H1 (cell line): Measurements from ENCODE around the gene ETS1. TPM values are rescaled to one million over a fixed set of nuclear protein-coding genes. Genes with fewer than 3 reads are reported as not detected.

Experiments used
- CTCF ChIA-PET: fragments of 300-600 bp; sonication (Branson Sonifier 250); formaldehyde crosslinking; loops from one replicate; lab custom pipeline; 2021; ENCODE audit not compliant: partially characterized antibody; lab: Charles Lee
- POLR2A ChIA-PET: fragments of 300-600 bp; sonication (Branson Sonifier 250); formaldehyde crosslinking; loops from one replicate; lab custom pipeline; 2021; ENCODE audit warnings: inconsistent platforms; ENCODE audit not compliant: partially characterized antibody; lab: Charles Lee
- DNase-seq, 2 experiments: peaks; one replicate each; pipeline versions ENCODE4 v3.0.0 to v3.0.0-alpha.2; 2010 to 2022; ENCODE audit warnings: low spot score in 2 of 2, low read depth in 1 of 2, mixed read lengths in 1 of 2
- FAIRE-seq: peaks from 2 replicates; lab custom pipeline; 2011; peaks lifted over from hg19 to GRCh38; lab: Jason Lieb, UNC
- H2AFZ ChIP-seq: 2 replicates; pipeline ENCODE4 v1.8.1; 2012; ENCODE audit warnings: low read length, inconsistent platforms
- H2AK5ac ChIP-seq: 2 replicates; pipeline ENCODE4 v1.6.1; 2013; ENCODE audit warnings: low read depth, low read length
- H2BK120ac ChIP-seq: replicated peaks from 2 replicates; pipeline ENCODE3; 2013; ENCODE audit warnings: low read depth, low read length, inconsistent platforms
- H2BK12ac ChIP-seq: 2 replicates; pipeline ENCODE4 v1.6.1; 2013; ENCODE audit warnings: low read depth, low read length
- H2BK15ac ChIP-seq: 2 replicates; pipeline ENCODE4 v1.6.1; 2013; ENCODE audit warnings: low read length
- H2BK20ac ChIP-seq: 2 replicates; pipeline ENCODE4 v1.6.1; 2013; ENCODE audit warnings: low read length
- H2BK5ac ChIP-seq: 2 replicates; pipeline ENCODE4 v1.6.1; 2013; ENCODE audit warnings: low read depth, low read length
- H3K14ac ChIP-seq: 2 replicates; pipeline ENCODE4 v1.6.1; 2013; ENCODE audit warnings: inconsistent platforms; ENCODE audit not compliant: insufficient read length
- H3K18ac ChIP-seq: 2 replicates; pipeline ENCODE4 v1.6.1; 2013; ENCODE audit warnings: low read length; ENCODE audit errors: extremely low read depth
- H3K23ac ChIP-seq: 2 replicates; pipeline ENCODE4 v1.6.1; 2013; ENCODE audit warnings: inconsistent platforms; ENCODE audit not compliant: insufficient read length
- H3K23me2 ChIP-seq: 2 replicates; pipeline ENCODE4 v1.6.1; 2013; ENCODE audit warnings: low read depth, low read length
- H3K27ac ChIP-seq: 2 replicates; pipeline ENCODE4 v1.6.1; 2011; ENCODE audit warnings: low read depth, low read length, inconsistent platforms
- H3K27me3 ChIP-seq, 4 experiments: replicated peaks in 1 of 4; 1 replicate in 1 of 4; 2 replicates in 3 of 4; pipeline versions ENCODE4 v1.6.1 to v1.8.1; 2011 to 2013; ENCODE audit warnings: low read length in 3 of 4, mild to moderate bottlenecking in 3 of 4, inconsistent platforms in 2 of 4, mixed read lengths in 2 of 4, moderate library complexity in 1 of 4; ENCODE audit not compliant: control insufficient read depth in 3 of 4, insufficient read depth in 3 of 4; ENCODE audit errors: extremely low read depth in 1 of 4
- H3K36me3 ChIP-seq, 4 experiments: 2 replicates each; pipeline versions ENCODE4 v1.6.1 to v1.8.1; 2011 to 2013; ENCODE audit warnings: mild to moderate bottlenecking in 4 of 4, low read length in 3 of 4, moderate library complexity in 2 of 4, control low read depth in 1 of 4, inconsistent platforms in 1 of 4; ENCODE audit not compliant: insufficient read depth in 4 of 4, control insufficient read depth in 2 of 4
- H3K4ac ChIP-seq: replicated peaks from 2 replicates; pipeline ENCODE3; 2013; ENCODE audit warnings: low read length, low read depth, mixed read lengths, inconsistent platforms; ENCODE audit not compliant: insufficient read length
- H3K4me1 ChIP-seq, 4 experiments: replicated peaks in 1 of 4; 1 replicate in 1 of 4; 2 replicates in 3 of 4; pipeline versions ENCODE4 v1.6.1 to v1.8.1; 2011 to 2013; ENCODE audit warnings: low read length in 3 of 4, inconsistent platforms in 2 of 4, mixed read lengths in 1 of 4; ENCODE audit not compliant: insufficient read depth in 4 of 4, control insufficient read depth in 3 of 4
- H3K4me2 ChIP-seq, 2 experiments: 2 replicates each; pipeline versions ENCODE4 v1.6.1 to v1.8.1; 2011 to 2013; ENCODE audit warnings: low read depth in 2 of 2, low read length in 2 of 2, control low read depth in 1 of 2, inconsistent platforms in 1 of 2, mild to moderate bottlenecking in 1 of 2; ENCODE audit not compliant: insufficient read depth in 1 of 2
- H3K4me3 ChIP-seq, 4 experiments: fragments of 200-600, 300-600 bp in 1 of 4; sonication (generic), shearing (Covaris generic), sonication (Bioruptor Twin) in 1 of 4; 2 replicates each; pipeline versions ENCODE4 v1.5.1 to v1.8.1; 2011 to 2016; ENCODE audit warnings: low read length in 4 of 4, low read depth in 3 of 4, control low read depth in 2 of 4, inconsistent platforms in 2 of 4, mild to moderate bottlenecking in 2 of 4, mixed read lengths in 1 of 4, moderate library complexity in 1 of 4; ENCODE audit not compliant: insufficient read depth in 2 of 4; ENCODE audit errors: extremely low read depth in 1 of 4
- H3K56ac ChIP-seq: replicated peaks from 2 replicates; pipeline ENCODE3; 2013; ENCODE audit warnings: low read depth, mild to moderate bottlenecking, mixed read lengths, low read length, inconsistent platforms; ENCODE audit not compliant: insufficient read length
- H3K79me1 ChIP-seq: 2 replicates; pipeline ENCODE4 v1.6.1; 2013; ENCODE audit warnings: low read depth, low read length, control low read depth
- H3K79me2 ChIP-seq, 2 experiments: 2 replicates each; pipeline versions ENCODE4 v1.6.1 to v1.8.1; 2012 to 2013; ENCODE audit warnings: low read length in 2 of 2, mild to moderate bottlenecking in 2 of 2, inconsistent platforms in 1 of 2; ENCODE audit not compliant: insufficient read depth in 2 of 2, control insufficient read depth in 1 of 2
- H3K9ac ChIP-seq, 4 experiments: replicated peaks in 1 of 4; 1 replicate in 1 of 4; 2 replicates in 3 of 4; pipeline versions ENCODE4 v1.6.1 to v1.8.1; 2011 to 2013; ENCODE audit warnings: low read depth in 3 of 4, low read length in 3 of 4, control low read depth in 2 of 4, mild to moderate bottlenecking in 2 of 4, moderate library complexity in 2 of 4, inconsistent platforms in 1 of 4; ENCODE audit errors: extremely low read depth in 1 of 4
- H3K9me3 ChIP-seq, 2 experiments: 2 replicates each; pipeline versions ENCODE4 v1.6.1 to v1.8.1; 2012 to 2013; ENCODE audit warnings: mild to moderate bottlenecking in 2 of 2, moderate library complexity in 2 of 2, control low read depth in 1 of 2, inconsistent platforms in 1 of 2, low read depth in 1 of 2, low read length in 1 of 2, mixed read lengths in 1 of 2; ENCODE audit not compliant: insufficient read depth in 2 of 2
- H4K20me1 ChIP-seq, 2 experiments: replicated peaks in 1 of 2; 2 replicates each; pipeline versions ENCODE3 to v1.8.1; 2011 to 2013; ENCODE audit warnings: inconsistent platforms in 2 of 2, low read length in 2 of 2, mild to moderate bottlenecking in 1 of 2; ENCODE audit not compliant: insufficient read depth in 2 of 2, control insufficient read depth in 1 of 2
- H4K5ac ChIP-seq: 2 replicates; pipeline ENCODE4 v1.6.1; 2013; ENCODE audit warnings: low read length, low read depth, mixed read lengths, inconsistent platforms; ENCODE audit not compliant: insufficient read length
- H4K8ac ChIP-seq: 2 replicates; pipeline ENCODE4 v1.8.0; 2013; ENCODE audit warnings: mild to moderate bottlenecking, moderate library complexity, low read length, inconsistent platforms; ENCODE audit not compliant: insufficient read depth; ENCODE audit errors: extremely low read depth
- H4K91ac ChIP-seq: replicated peaks from 2 replicates; pipeline ENCODE3; 2013; ENCODE audit warnings: low read length, mixed read lengths, inconsistent platforms; ENCODE audit not compliant: insufficient read length
- ASH2L ChIP-seq: fragments of 200-600, 300-600 bp; sonication (generic); IDR thresholded peaks from one replicate; pipeline ENCODE4 v1.7.1; 2017; ENCODE audit warnings: low read length
- BRCA1 ChIP-seq: IDR thresholded peaks from 2 replicates; pipeline ENCODE4 v1.6.1; 2012; ENCODE audit warnings: low read depth, low read length, improper control_type of control experiment
- CEBPB ChIP-seq: IDR thresholded peaks from 2 replicates; pipeline ENCODE4 v1.6.1; 2012; ENCODE audit warnings: low read depth, low read length
- CHD1 ChIP-seq: IDR thresholded peaks from 2 replicates; pipeline ENCODE4 v1.6.1; 2012; ENCODE audit warnings: low read depth, low read length, improper control_type of control experiment
- JUN ChIP-seq: IDR thresholded peaks from 2 replicates; pipeline ENCODE4 v1.6.1; 2011; ENCODE audit warnings: low read depth, mild to moderate bottlenecking, improper control_type of control experiment, low read length
- SAP30 ChIP-seq: fragments of 300-600 bp; sonication (generic); IDR thresholded peaks from 2 replicates; pipeline ENCODE4 v1.7.1; 2012; ENCODE audit warnings: low read length, moderate library complexity, mild to moderate bottlenecking, inconsistent platforms; ENCODE audit not compliant: insufficient read depth, insufficient replicate concordance
- SIN3A ChIP-seq, 2 experiments: IDR thresholded peaks in 1 of 2; conservative IDR thresholded peaks in 1 of 2; 2 replicates each; pipeline ENCODE4 v1.6.1; 2011 to 2012; ENCODE audit warnings: low read length in 2 of 2, improper control_type of control experiment in 1 of 2, low read depth in 1 of 2, mild to moderate bottlenecking in 1 of 2
- SIRT6 ChIP-seq: IDR thresholded peaks from one replicate; pipeline ENCODE4 v1.7.1; 2012; ENCODE audit warnings: low read length, inconsistent platforms
- SP2 ChIP-seq: IDR thresholded peaks from 2 replicates; pipeline ENCODE4 v1.6.1; 2012; ENCODE audit warnings: mild to moderate bottlenecking, low read length, inconsistent platforms
- SUZ12 ChIP-seq: fragments of 200-600 bp; sonication (generic); IDR thresholded peaks from 2 replicates; pipeline ENCODE4 v1.6.1; 2012; ENCODE audit warnings: mild to moderate bottlenecking, inconsistent platforms, low read length, moderate library complexity, mixed read lengths
- TBP ChIP-seq: IDR thresholded peaks from 2 replicates; pipeline ENCODE4 v1.6.1; 2011; ENCODE audit warnings: low read depth, low read length, improper control_type of control experiment
- WGBS, 2 experiments: shearing (Covaris generic) in 1 of 2; methylation state at CpG; one replicate each; pipeline versions ENCODE4 v1.1.6 to v1.1.7; 2013 to 2015; ENCODE audit warnings: low lambda C conversion rate in 2 of 2, mixed read lengths in 2 of 2, inconsistent platforms in 1 of 2, low coverage in 1 of 2, missing lambda C conversion rate in 1 of 2; ENCODE audit not compliant: insufficient replicate concordance in 2 of 2, insufficient coverage in 1 of 2, insufficient read length in 1 of 2; ENCODE audit errors: extremely low coverage in 1 of 2, missing lambda C conversion rate in 1 of 2; 5-methylcytosine and 5-hydroxymethylcytosine counted together
- polyA plus RNA-seq, 7 experiments: library from polyadenylated mRNA; depleted of rRNA in 3 of 7; stranded (reverse) in 5 of 7; unstranded in 2 of 7; fragments of >200 nt in 5 of 7; fragments of 200-250 nt in 2 of 7; gene quantifications; 1 replicate in 5 of 7; 2 replicates in 1 of 7; 4 replicates in 1 of 7; pipeline versions ENCODE4 v1.2.1 to v1.2.3, GENCODE V29; 2011 to 2013; ENCODE audit warnings: missing spikeins in 2 of 7, mixed read lengths in 2 of 7
- total RNA-seq: library from RNA; stranded (reverse); fragmentation: NEBNext Ultra II Directional; extraction: Animal tissue kit (Norgen Biotek cat#: 25700); gene quantifications from 2 replicates; pipeline ENCODE4 v1.2.1, GENCODE V29; 2021

Gene ETS1
- total and polyA plus RNA-seq, 2 of the 8 experiments (the other 6 are each of a cell fraction or from before 2014, with no cell fraction given) = 10.0 to 35.3 TPM

- H3K23me2 ChIP-seq = no peaks in the 10 kb centered on the region; the same call in 1 of the 2 replicates
- DNase-seq = no peak
- TF ChIP-seq ASH2L = no peak
- no peak for TF ChIP-seq CEBPB
- TF ChIP-seq CHD1 = no peak
- no peak for TF ChIP-seq TBP
- no peak for TF ChIP-seq JUN
- TF ChIP-seq BRCA1 = no peak
- no peak for TF ChIP-seq SAP30
- no peak for TF ChIP-seq SIN3A (conservative IDR thresholded peaks at IDR 0.05 in 1 of 2, IDR thresholded peaks at IDR 0.05 in 1 of 2; ENCODE audit: low read depth in 1 of 2, low read length in 2 of 2)
- TF ChIP-seq SIRT6 = no peak
- TF ChIP-seq SP2 = no peak
- no peak for TF ChIP-seq SUZ12
- TF ChIP-seq, all 59 proteins: peak for 0
- Histone ChIP-seq H4K20me1 (no peaks in the 10 kb centered on the region), H4K91ac (no peak overlapping the region), H3K4me2 (no peak overlapping the region), H3K4me1 (no peaks in the 10 kb centered on the region), H2BK12ac (no peak overlapping the region), H3K23ac (no peak overlapping the region), H2BK15ac (no peak overlapping the region), H3K27ac (no peak overlapping the region), H3K14ac (no peak overlapping the region), H3K27me3 (no peaks in the 10 kb centered on the region), H3K79me1 (no peaks in the 10 kb centered on the region), H2AFZ (no peak overlapping the region), H2BK120ac (no peak overlapping the region), H3K9ac (no peak overlapping the region), H2BK20ac (no peak overlapping the region), H2AK5ac (no peak overlapping the region), H4K8ac (no peak overlapping the region), H3K4ac (no peak overlapping the region), H4K5ac (no peak overlapping the region), H3K79me2 (no peaks in the 10 kb centered on the region), H3K18ac (no peak overlapping the region), H2BK5ac (no peak overlapping the region), H3K4me3 (no peak overlapping the region), H3K36me3 (peaks cover 0 to 4% (median 0%) of the 10 kb centered on the region in 4 experiments; a peak in 1 of 8 replicates), H3K9me3 (no peaks in the 10 kb centered on the region), H3K56ac (no peak overlapping the region)
- ChIA-PET CTCF (interaction anchor here (1.1 kb wide), 1 partner anchor 125 kb away, joined by 3 read pairs; no protein-coding TSS in a partner anchor), POLR2A (no interaction called here)
- 82% methylated on average over 4 of the region's 4 CpGs; no CpG with 5 or more reads in 1 of the 2 experiments for WGBS, 2 experiments
- FAIRE-seq = no peak
Measured at GRCh38 chr11:128469220-128469619, 118.1 kb downstream of the ETS1 start.
